ENCODE results near the gene SPOP.

DNA sequence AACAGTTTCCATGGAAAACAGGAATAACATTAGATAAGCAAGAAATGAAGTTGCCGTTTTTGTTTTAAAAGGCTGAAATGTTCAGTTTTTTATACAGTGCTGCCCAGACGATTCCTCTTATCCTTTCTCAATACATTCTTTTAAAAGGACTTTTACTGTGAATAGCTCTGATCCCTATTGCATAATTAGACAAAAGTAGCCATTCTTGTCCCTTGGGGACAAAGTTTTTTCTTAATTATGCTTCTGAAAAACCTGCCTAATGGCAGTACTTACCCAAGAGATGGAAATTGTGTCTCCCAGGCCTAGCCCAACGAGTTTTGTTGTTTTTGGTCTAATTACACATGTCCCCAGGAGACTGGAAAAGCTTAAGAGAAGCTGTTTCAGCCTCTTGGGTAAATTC, 74.7 kb downstream of the SPOP start:
- TF ChIP-seq POLR2A (IDR thresholded peaks at IDR 0.05), result no peak
- TF ChIP-seq CTCF (IDR thresholded peaks at IDR 0.05), result no peak
